Nephron progenitor cell (in vitro differentiated cells): ENCODE results near the gene B9D1.

Experiments used
- DNase-seq: peaks from one replicate; pipeline ENCODE4 v3.0.0; 2021
- H3K27ac Mint-ChIP-seq: 2 replicates; pipeline ENCODE4 v1.8.0; 2021; ENCODE audit warnings: mild to moderate bottlenecking, moderate library complexity, mixed read lengths
- H3K27me3 Mint-ChIP-seq: 2 replicates; pipeline ENCODE4 v1.8.0; 2021; ENCODE audit warnings: mild to moderate bottlenecking, low read depth, mixed read lengths; ENCODE audit not compliant: poor library complexity
- H3K36me3 Mint-ChIP-seq: 2 replicates; pipeline ENCODE4 v1.8.0; 2021; ENCODE audit warnings: low read depth, mixed read lengths
- H3K4me1 Mint-ChIP-seq: 2 replicates; pipeline ENCODE4 v1.8.0; 2021; ENCODE audit warnings: mixed read lengths
- H3K4me3 Mint-ChIP-seq: 2 replicates; pipeline ENCODE4 v1.8.0; 2021; ENCODE audit warnings: mild to moderate bottlenecking, moderate library complexity, mixed read lengths
- H3K9me3 Mint-ChIP-seq: 2 replicates; pipeline ENCODE4 v1.8.0; 2021; ENCODE audit warnings: mild to moderate bottlenecking, moderate library complexity, mixed read lengths
- TF ChIP-seq, protein P1 (sequence below): fragments of 200-600 bp; sonication (generic); IDR thresholded peaks from 2 replicates; pipeline ENCODE4 v1.5.0; 2021; ENCODE audit warnings: antibody characterized with exemption

Gene B9D1

DNA sequence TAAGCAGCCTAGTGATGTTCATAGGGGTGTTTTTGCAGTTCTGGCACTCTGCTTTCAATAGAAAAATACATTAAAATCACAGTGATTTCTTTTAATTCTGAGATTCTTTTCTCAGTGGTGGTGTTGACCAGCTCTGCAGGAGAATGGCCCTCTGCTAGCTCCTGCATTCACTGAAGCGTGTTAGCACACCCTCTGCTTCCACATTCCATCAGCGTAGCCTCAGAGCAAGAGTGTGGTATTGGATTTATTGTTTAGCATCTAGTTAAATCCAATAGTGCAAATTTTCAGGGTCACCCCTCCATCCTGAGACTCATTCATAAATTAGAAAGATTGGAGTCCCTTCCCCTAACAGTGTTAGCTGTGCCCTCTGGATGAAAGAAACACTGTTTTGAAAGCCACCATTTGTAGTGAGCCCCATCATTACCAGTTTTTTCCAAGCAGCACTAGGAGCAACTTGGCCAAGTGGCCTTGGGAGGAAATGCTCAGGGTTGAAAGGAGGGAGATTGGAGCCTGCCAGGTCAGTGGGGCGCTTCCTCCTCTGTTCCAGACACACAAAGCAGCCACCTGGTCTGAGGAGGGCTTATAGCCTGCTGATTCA lies 45.7 kb downstream of the B9D1 start:
- H3K27ac Mint-ChIP-seq: peak overlapping the region; percentile 99

DNA sequence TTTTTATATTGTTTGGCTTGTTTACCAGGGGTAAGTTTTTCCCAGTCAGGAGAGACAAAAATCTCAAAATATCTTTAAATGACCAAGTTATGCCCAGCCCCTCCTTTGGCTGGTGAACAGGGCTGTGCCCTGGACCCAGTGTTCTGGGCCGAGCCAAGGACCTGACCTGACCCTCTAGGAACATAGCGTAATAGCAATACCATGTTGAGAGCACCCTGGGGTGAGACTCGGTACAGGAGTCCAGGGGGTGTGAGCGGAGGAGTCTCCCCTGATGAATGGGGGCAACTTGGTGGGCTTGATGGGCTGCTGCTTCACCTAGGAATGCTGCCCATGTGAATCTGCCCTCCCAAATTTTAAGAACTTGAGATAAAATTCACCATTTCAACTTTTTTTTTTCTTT lies 47.4 kb downstream of the B9D1 start:
- H3K27ac Mint-ChIP-seq: peak overlapping the region; percentile 73
- peaks cover 23% of the 10 kb centered on the region for H3K36me3 Mint-ChIP-seq
- no peak for DNase-seq
- no peak overlapping the region for H3K4me3 Mint-ChIP-seq
- no peaks in the 10 kb centered on the region for H3K9me3 Mint-ChIP-seq
- no peaks in the 10 kb centered on the region for H3K27me3 Mint-ChIP-seq
- TF ChIP-seq, protein P1, sequence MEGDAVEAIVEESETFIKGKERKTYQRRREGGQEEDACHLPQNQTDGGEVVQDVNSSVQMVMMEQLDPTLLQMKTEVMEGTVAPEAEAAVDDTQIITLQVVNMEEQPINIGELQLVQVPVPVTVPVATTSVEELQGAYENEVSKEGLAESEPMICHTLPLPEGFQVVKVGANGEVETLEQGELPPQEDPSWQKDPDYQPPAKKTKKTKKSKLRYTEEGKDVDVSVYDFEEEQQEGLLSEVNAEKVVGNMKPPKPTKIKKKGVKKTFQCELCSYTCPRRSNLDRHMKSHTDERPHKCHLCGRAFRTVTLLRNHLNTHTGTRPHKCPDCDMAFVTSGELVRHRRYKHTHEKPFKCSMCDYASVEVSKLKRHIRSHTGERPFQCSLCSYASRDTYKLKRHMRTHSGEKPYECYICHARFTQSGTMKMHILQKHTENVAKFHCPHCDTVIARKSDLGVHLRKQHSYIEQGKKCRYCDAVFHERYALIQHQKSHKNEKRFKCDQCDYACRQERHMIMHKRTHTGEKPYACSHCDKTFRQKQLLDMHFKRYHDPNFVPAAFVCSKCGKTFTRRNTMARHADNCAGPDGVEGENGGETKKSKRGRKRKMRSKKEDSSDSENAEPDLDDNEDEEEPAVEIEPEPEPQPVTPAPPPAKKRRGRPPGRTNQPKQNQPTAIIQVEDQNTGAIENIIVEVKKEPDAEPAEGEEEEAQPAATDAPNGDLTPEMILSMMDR: no peak
- H3K4me1 Mint-ChIP-seq: peaks cover 39% of the 10 kb centered on the region

More for the DNA sequence above, 45.7 kb downstream of the B9D1 start:
- TF ChIP-seq, protein P1: no peak
- Mint-ChIP-seq H3K36me3 (peaks cover 21% of the 10 kb centered on the region), H3K4me1 (peaks cover 57% of the 10 kb centered on the region), H3K27me3 (peaks cover 6% of the 10 kb centered on the region), H3K9me3 (no peaks in the 10 kb centered on the region), H3K4me3 (peak overlapping the region; percentile 49)
- DNase-seq: no peak

DNA sequence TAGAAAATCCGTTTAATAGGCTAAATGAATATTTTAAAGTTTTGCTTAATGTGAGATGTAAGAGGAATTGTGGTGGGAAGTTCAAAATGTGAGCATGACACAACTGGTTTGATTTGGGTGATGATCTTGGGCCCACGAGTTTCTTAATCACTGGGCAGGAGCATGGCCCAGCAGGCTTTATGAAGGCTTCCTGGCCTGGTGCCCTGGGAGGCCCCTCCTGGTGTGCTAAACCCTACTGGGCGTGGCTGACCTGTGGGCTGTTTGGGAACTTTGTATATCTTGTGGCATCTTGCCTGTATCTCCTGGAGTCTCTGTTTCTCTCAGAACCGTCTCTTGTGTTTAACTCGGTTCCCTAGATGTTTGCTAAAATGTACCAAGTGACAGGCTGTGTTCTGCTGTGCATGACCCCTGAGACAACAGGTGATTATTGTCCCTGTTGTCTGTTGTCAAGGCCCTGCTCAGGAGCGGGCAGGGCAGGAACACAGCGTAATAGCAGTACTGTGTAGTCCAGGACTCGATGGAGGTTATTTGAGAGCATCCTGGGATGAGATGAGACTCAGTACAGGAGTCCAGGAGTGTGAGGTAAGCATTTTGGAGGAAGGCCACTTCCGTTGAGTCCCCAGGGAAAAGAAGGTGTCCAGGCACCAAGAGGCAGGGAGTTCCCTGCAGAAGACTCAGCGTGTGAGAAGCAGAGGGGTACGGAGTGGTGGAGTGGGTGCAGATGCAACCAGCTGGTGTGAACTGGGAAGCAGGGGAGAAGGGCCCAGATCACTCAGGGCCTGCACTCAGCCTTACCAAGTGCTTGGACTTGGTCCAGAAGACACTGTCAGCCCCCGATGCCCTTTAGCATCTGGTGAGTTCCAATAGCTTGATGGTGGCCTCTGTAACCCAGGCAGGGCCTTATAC lies 48.5 kb downstream of the B9D1 start:
- no peak for DNase-seq
- H3K27ac Mint-ChIP-seq: peak overlapping the region; percentile 68
- H3K36me3 Mint-ChIP-seq: peaks cover 23% of the 10 kb centered on the region
- TF ChIP-seq, protein P1: no peak
- peaks cover 35% of the 10 kb centered on the region for H3K4me1 Mint-ChIP-seq
- H3K4me3 Mint-ChIP-seq: no peak overlapping the region
- H3K27me3 Mint-ChIP-seq: no peaks in the 10 kb centered on the region
- H3K9me3 Mint-ChIP-seq: no peaks in the 10 kb centered on the region

DNA sequence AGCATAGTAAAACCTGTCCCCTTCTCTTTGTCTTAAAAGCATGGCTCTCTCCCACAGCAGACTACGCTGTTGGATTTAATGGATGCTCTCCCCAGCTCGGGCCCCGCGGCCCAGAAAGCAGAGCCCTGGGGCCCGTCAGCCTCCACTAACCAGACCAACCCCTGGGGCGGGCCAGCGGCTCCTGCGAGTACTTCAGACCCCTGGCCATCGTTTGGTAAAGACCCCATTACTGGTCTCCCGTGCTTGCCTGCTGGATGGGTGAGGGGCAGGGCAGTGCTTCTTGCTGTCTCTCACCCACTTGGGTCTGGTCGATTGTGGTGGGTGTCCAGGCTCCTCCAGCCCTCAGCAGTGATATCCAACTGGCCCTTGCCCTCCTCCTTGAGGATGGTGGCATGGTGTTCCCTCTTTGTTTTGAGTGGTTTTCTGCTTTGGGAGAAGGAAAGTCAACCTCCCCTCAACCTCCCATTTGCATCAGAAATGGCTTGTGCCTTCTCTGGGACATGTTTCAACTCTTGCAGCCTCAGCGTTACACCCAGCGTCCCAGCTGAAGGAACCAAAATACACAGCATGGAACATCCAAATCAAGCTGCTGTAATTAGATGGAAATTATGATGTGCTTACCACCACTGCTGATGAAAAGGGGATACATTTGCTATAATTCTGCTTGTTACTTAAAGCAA lies 49.3 kb downstream of the B9D1 start:
- no peak for DNase-seq
- H3K4me3 Mint-ChIP-seq: no peak overlapping the region
- no peaks in the 10 kb centered on the region for H3K27me3 Mint-ChIP-seq
- H3K4me1 Mint-ChIP-seq: peaks cover 30% of the 10 kb centered on the region
- TF ChIP-seq, protein P1: no peak
- H3K9me3 Mint-ChIP-seq: no peaks in the 10 kb centered on the region
- no peak overlapping the region for H3K27ac Mint-ChIP-seq
- peaks cover 23% of the 10 kb centered on the region for H3K36me3 Mint-ChIP-seq

DNA sequence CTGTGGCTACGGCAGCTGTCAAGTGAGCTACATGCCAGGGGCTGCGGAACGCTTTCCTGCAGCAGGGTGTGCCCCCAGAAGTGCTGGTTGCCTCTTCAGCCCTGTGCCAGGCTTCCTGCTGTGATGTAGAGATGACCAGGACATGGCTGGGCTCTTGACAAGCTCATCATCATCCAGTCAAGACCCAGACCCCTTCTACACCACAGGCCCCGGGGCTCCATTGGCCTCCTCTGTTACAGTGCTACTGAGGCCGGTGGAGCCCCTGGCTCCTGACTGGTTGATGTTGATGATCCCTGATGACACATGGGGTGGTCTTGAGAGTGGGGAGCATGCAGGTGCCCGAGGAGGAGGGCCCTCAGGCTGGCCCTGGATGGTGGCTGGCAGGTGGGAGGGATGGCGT lies 50.1 kb downstream of the B9D1 start:
- Mint-ChIP-seq H3K27ac (no peak overlapping the region), H3K4me3 (no peak overlapping the region), H3K27me3 (no peaks in the 10 kb centered on the region), H3K9me3 (no peaks in the 10 kb centered on the region), H3K4me1 (peaks cover 22% of the 10 kb centered on the region), H3K36me3 (peaks cover 28% of the 10 kb centered on the region)
- TF ChIP-seq, protein P1: no peak
- no peak for DNase-seq
